HepG2 (cell line): ENCODE results near the gene SMO. TPM values are rescaled to one million over a fixed set of nuclear protein-coding genes. Genes with fewer than 3 reads are reported as not detected.

Experiments
- AKAP8 ChIP-seq: sonication (generic); formaldehyde crosslinking; IDR thresholded peaks from 2 replicates; pipeline ENCODE4 v1.5.1; 2020; ENCODE audit warnings: mild to moderate bottlenecking, missing genetic modification reagents
- ARID2 ChIP-seq: sonication (generic); formaldehyde crosslinking; IDR thresholded peaks from 2 replicates; pipeline ENCODE4 v1.8.1; 2022; ENCODE audit warnings: mild to moderate bottlenecking, missing genetic modification reagents, borderline replicate concordance
- CEBPB ChIP-seq: IDR thresholded peaks from 2 replicates; pipeline ENCODE4 v1.6.1; 2011; ENCODE audit warnings: low read depth, low read length, improper control_type of control experiment, borderline replicate concordance
- FOXJ3 ChIP-seq: sonication (generic); formaldehyde crosslinking; IDR thresholded peaks from 2 replicates; pipeline ENCODE4 v1.4.0; 2020; ENCODE audit warnings: missing genetic modification reagents, mild to moderate bottlenecking, borderline replicate concordance
- GPBP1L1 ChIP-seq: sonication (generic); formaldehyde crosslinking; IDR thresholded peaks from 2 replicates; pipeline ENCODE4 v1.5.0; 2020; ENCODE audit warnings: mild to moderate bottlenecking, missing genetic modification reagents
- HNRNPLL ChIP-seq: fragments of 200-400 bp; formaldehyde crosslinking; IDR thresholded peaks from 2 replicates; pipeline ENCODE4 v1.6.1; 2017; ENCODE audit warnings: mild to moderate bottlenecking, low read depth, low read length; ENCODE audit not compliant: poor library complexity, severe bottlenecking
- NR3C1 ChIP-seq: sonication (generic); formaldehyde crosslinking; IDR thresholded peaks from 2 replicates; pipeline ENCODE4 v1.4.0; 2020; ENCODE audit warnings: missing genetic modification reagents
- RARA ChIP-seq: IDR thresholded peaks from 2 replicates; pipeline ENCODE4 v1.6.1; 2016; ENCODE audit warnings: missing genetic modification reagents, missing compliant biosample characterization
- SOX5 ChIP-seq: IDR thresholded peaks from 2 replicates; pipeline ENCODE4 v1.6.1; 2016; ENCODE audit warnings: borderline replicate concordance
- ZBTB7A ChIP-seq: sonication (generic); formaldehyde crosslinking; IDR thresholded peaks from 2 replicates; pipeline ENCODE4 v1.8.0; 2022; ENCODE audit warnings: mild to moderate bottlenecking, missing genetic modification reagents
- ZNF180 ChIP-seq: sonication (generic); formaldehyde crosslinking; IDR thresholded peaks from 2 replicates; pipeline ENCODE4 v1.4.0; 2020; ENCODE audit warnings: low read depth, missing genetic modification reagents, borderline replicate concordance
- ZNF292 ChIP-seq: sonication (generic); formaldehyde crosslinking; IDR thresholded peaks from 2 replicates; pipeline ENCODE4 v1.8.1; 2022; ENCODE audit warnings: mild to moderate bottlenecking, low read depth, missing genetic modification reagents, borderline replicate concordance
- ZNF296 ChIP-seq: sonication (generic); formaldehyde crosslinking; conservative IDR thresholded peaks from 2 replicates; pipeline ENCODE4 v1.5.0; 2020; ENCODE audit warnings: mild to moderate bottlenecking, missing genetic modification reagents
- ZNF501 ChIP-seq: sonication (generic); formaldehyde crosslinking; IDR thresholded peaks from 2 replicates; pipeline ENCODE4 v1.5.1; 2020; ENCODE audit warnings: mild to moderate bottlenecking, moderate library complexity, missing genetic modification reagents
- ZNF576 ChIP-seq: sonication (generic); formaldehyde crosslinking; IDR thresholded peaks from 2 replicates; pipeline ENCODE4 v1.4.0; 2020; ENCODE audit warnings: mild to moderate bottlenecking, missing genetic modification reagents
- polyA plus RNA-seq, 8 experiments: library from polyadenylated mRNA; depleted of rRNA in 3 of 8; stranded (reverse) in 7 of 8; unstranded in 1 of 8; fragments of >200 nt; fragmentation: Illumina TruSeq in 4 of 8; extraction: Trizol in 4 of 8; gene quantifications; 2 replicates each; pipeline versions ENCODE4 v1.2.1 to v1.2.3, GENCODE V29; 2011 to 2016; ENCODE audit warnings: low read depth in 4 of 8, missing spikeins in 1 of 8, mixed read lengths in 1 of 8; ENCODE audit not compliant: insufficient read depth in 1 of 8
- total RNA-seq, 5 experiments: library from RNA; depleted of rRNA; stranded (reverse); fragments of >200 nt; fragmentation: Illumina TruSeq; extraction: Trizol; gene quantifications; 2 replicates each; pipeline ENCODE4 v1.2.3, GENCODE V29; 2016; ENCODE audit warnings: low read depth in 1 of 5
- TF ChIP-seq, protein P1 (sequence below): sonication (generic); formaldehyde crosslinking; IDR thresholded peaks from 2 replicates; pipeline ENCODE4 v1.4.0; 2020; ENCODE audit warnings: missing genetic modification reagents
- TF ChIP-seq, protein P2 (sequence below): sonication (generic); formaldehyde crosslinking; IDR thresholded peaks from 2 replicates; pipeline ENCODE4 v1.4.0; 2020; ENCODE audit warnings: missing genetic modification reagents

Gene SMO
- total and polyA plus RNA-seq, 2 of the 13 experiments (the other 11 are each of a cell fraction or from before 2014, with no cell fraction given), result 23.8 to 32.3 TPM

DNA sequence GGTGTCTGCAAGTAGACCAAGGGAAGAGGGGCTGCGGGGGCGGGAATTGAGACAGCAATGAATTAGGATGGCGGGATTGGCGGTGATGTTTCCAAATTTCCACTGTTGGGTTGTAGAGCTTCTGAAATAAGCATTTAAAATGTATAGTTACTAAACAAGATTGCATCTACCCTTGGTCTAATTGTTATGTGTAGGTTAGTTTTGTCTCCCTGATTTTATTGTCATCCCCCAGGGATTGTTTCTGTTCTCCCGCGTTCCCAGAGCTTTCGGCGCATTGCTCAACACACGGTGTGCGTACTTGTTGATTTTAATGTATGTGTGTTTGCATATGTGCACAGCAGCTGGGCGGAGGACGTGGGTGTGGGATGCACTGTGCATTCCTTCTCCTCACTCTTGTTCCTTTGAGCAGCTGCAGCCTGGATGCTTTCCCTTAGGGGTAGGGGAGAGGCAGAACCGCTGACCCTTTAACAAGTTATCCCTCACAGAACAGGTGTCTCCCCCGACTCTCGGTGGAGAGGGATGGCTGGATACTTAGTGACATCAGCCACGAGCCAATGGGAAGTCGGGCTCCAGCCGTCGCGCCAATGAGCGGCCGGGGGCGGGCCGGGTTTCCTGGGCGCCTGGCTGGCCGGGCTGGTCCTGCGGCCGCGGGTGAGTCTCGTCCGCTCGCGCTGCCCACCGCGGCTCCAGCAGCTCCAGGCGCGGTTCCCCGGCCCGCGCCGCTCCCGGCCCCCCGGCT, 44.2 kb upstream of the SMO start, which contains the start of gene TSPAN33 (continued):
- TF ChIP-seq, protein P1, sequence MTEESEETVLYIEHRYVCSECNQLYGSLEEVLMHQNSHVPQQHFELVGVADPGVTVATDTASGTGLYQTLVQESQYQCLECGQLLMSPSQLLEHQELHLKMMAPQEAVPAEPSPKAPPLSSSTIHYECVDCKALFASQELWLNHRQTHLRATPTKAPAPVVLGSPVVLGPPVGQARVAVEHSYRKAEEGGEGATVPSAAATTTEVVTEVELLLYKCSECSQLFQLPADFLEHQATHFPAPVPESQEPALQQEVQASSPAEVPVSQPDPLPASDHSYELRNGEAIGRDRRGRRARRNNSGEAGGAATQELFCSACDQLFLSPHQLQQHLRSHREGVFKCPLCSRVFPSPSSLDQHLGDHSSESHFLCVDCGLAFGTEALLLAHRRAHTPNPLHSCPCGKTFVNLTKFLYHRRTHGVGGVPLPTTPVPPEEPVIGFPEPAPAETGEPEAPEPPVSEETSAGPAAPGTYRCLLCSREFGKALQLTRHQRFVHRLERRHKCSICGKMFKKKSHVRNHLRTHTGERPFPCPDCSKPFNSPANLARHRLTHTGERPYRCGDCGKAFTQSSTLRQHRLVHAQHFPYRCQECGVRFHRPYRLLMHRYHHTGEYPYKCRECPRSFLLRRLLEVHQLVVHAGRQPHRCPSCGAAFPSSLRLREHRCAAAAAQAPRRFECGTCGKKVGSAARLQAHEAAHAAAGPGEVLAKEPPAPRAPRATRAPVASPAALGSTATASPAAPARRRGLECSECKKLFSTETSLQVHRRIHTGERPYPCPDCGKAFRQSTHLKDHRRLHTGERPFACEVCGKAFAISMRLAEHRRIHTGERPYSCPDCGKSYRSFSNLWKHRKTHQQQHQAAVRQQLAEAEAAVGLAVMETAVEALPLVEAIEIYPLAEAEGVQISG (CRISPR knock-in tag), result no peak
- TF ChIP-seq, protein P2, sequence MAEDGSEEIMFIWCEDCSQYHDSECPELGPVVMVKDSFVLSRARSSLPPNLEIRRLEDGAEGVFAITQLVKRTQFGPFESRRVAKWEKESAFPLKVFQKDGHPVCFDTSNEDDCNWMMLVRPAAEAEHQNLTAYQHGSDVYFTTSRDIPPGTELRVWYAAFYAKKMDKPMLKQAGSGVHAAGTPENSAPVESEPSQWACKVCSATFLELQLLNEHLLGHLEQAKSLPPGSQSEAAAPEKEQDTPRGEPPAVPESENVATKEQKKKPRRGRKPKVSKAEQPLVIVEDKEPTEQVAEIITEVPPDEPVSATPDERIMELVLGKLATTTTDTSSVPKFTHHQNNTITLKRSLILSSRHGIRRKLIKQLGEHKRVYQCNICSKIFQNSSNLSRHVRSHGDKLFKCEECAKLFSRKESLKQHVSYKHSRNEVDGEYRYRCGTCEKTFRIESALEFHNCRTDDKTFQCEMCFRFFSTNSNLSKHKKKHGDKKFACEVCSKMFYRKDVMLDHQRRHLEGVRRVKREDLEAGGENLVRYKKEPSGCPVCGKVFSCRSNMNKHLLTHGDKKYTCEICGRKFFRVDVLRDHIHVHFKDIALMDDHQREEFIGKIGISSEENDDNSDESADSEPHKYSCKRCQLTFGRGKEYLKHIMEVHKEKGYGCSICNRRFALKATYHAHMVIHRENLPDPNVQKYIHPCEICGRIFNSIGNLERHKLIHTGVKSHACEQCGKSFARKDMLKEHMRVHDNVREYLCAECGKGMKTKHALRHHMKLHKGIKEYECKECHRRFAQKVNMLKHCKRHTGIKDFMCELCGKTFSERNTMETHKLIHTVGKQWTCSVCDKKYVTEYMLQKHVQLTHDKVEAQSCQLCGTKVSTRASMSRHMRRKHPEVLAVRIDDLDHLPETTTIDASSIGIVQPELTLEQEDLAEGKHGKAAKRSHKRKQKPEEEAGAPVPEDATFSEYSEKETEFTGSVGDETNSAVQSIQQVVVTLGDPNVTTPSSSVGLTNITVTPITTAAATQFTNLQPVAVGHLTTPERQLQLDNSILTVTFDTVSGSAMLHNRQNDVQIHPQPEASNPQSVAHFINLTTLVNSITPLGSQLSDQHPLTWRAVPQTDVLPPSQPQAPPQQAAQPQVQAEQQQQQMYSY (CRISPR knock-in tag), result no peak
- TF ChIP-seq SOX5 (no peak), ZBTB7A (CRISPR knock-in tag) (0 out of 2 replicates have a peak, but pooled peaks have one; percentile 35), ZNF296 (CRISPR knock-in tag) (no peak), CEBPB (peak; percentile 89), GPBP1L1 (no peak), ZNF292 (peak; percentile 48; the same call in 1 of the 2 replicates), ZNF180 (no peak), RARA (no peak), ARID2 (CRISPR knock-in tag) (no peak), AKAP8 (CRISPR knock-in tag) (no peak), ZNF501 (CRISPR knock-in tag) (0 out of 2 replicates have a peak, but pooled peaks have one; percentile 30), FOXJ3 (no peak), HNRNPLL (no peak), NR3C1 (CRISPR knock-in tag) (no peak), ZNF576 (CRISPR knock-in tag) (no peak)
